ENCODE measurements around the gene ARAP2.

- TF ChIP-seq CTCF (IDR thresholded peaks at IDR 0.05) (no peak), EP300 (IDR thresholded peaks at IDR 0.05) (no peak)
These were observed 190.4 kb downstream of the ARAP2 start for GRCh38 chr4:36053930-36054329.

All from tibial nerve (tissue), 4 donors.